ENCODE measurements around the gene TIGD3.
A peak's percentile ranks its signal among the peaks of the same experiment; 100 is the strongest.

TIGD3 gene

DNA sequence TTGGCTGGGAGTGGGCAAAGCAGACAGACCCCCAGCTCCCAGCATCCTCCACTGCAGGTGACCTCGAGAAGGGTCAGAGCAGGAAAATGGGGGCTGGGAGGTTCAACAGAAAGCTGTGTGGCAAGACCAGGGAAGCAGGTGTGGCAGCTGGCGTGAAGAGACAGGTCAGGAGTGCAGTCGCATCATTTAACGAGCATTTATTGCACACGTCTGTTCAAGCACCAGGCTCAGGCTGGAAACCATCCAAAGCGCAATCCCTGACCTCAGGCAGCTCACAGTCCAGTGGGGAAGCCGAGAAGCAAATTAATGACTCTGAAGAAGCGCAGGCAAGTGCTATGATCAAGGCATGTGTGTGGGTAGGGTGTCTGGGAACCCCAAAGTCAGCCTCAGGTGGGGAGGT lies 20.5 kb downstream of the TIGD3 start:
- DNase-seq: no peak

DNA sequence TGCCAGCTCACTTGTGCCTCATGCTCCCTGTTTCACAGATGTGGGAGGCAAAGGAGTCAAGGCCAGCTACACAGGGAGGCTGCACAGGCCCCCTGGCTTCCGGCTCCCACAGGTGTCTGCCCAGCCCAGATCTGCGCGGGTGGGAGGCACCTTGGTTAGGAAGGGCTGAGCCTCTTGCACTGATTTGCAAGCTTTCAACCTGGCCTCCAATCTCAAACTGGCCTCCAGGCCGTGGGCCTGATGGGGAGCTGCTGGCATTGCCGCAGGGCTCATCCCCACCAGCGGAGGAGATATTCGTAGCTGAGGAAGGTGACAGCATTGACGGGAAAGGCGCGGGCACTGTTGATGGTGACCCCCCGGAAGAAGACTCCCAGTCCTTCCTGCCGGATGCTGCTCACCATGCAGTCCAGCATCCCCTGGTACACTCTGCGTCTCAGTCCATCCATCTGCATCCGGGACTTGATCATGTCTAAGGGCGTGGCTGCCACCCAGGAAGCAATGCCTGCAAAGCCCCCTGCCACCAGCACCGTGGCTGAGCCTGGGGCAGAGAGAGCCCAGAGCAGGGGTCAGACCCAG lies 21.7 kb downstream of the TIGD3 start:
- DNase-seq: no peak

DNA sequence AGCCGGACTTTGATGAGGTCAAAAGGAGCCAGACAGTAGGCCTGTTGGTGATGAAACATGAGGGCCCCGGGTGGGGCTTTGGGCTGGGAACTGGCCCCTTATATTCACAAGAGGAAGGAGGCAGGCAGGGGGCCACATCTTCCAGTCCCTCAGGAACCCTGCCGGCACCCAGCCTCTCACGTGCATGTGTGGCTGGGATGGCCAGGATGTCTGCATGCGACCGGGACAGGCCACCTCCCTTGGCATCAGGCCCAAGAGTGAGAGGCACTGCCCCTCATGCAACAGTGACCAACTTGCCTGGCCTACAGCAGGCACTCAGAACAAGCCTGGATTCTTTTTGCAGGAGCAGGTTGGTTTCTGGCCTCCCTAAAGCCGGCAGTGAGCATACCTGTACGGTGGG lies 22.5 kb downstream of the TIGD3 start:
- no peak for DNase-seq

DNA sequence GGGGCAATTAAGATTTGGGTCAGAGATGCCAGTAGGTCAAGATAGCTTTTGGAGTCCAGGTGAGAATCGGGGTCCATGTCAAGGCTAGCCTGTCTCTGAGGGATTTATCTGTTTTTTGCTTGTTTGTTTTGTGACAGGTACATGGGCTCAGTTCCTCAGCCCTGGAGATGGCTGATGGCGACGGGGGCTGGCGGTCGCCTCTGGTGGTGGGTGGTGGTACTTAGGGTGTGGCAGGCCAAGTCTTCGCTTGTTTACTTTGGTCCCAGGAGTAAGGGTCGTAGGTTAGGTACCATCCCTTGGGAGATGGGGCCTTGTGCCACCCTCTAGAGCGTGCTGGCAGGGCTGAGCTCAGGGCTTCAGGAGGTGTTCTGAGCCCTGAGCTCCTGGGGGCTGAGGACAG lies 23.2 kb downstream of the TIGD3 start:
- DNase-seq: no peak

DNA sequence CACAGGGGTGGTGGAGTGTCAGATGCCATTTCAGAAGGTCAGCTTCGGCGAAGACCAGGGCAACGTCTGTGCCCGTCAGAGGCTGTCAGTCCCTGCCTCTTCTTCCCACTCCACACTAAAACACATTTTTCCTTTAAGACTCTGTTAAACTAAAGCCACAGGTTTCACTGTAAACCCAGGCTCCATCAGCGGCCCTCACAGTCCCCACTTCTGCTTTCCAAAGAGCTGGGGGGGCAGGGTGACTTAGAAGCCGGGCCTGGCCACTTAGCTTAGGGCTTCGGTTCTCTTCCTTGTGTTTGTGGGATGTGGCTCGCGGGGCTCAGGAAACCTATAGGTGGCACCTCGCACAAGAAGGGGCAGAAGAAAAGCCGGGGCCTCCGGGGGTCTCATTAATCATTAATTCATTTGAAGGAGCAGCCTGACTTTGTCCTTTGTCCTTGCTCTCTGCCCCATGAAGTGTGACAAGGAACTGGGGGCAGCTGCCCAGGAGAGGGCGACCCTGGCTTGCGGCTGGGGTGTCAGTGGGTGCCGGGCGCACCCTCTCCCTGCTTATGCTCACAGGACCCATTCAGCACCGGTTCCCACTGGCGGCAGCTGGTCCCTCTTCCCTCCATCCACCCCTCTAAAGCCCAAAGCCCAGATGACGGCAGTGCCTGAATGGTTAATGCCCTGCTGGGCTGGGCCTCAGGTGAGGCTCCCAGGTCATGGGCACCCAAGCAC lies 23.8 kb downstream of the TIGD3 start:
- DNase-seq: no peak

DNA sequence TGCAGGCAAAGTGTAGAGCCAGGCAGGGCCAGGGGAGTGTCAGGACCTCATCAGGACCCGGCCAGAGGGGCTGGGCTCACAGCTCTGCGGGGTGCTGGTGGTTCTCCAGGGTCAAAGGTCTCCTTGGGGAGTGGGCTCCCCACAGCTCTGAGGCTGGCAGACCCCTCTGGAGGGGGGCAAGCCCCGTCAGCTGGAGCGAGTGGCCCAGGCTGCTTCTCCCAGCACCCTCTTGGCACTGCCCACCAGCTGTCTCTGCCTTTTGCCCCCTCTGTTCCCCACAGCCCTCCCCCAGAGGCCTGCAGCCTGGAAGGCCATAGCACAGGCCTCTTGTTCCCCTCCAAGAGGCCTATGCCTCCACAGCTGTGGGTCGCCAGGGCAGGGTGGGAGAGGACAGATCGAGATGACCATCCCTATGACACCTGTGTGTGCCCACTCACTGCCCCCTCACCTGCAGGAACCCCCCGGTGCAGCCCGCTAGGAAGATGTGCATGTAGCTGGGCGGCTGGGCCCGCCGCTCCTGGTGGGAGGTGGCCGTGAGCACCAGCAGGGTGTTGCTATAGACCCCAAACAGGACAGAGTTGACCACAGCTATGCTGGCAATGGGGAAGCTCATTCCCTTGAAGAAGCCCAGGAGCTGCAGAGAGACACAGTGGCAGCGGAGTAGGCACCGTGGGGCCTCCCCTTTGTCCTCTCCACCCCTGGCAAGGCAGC lies 24.5 kb downstream of the TIGD3 start:
- no peak for DNase-seq

DNA sequence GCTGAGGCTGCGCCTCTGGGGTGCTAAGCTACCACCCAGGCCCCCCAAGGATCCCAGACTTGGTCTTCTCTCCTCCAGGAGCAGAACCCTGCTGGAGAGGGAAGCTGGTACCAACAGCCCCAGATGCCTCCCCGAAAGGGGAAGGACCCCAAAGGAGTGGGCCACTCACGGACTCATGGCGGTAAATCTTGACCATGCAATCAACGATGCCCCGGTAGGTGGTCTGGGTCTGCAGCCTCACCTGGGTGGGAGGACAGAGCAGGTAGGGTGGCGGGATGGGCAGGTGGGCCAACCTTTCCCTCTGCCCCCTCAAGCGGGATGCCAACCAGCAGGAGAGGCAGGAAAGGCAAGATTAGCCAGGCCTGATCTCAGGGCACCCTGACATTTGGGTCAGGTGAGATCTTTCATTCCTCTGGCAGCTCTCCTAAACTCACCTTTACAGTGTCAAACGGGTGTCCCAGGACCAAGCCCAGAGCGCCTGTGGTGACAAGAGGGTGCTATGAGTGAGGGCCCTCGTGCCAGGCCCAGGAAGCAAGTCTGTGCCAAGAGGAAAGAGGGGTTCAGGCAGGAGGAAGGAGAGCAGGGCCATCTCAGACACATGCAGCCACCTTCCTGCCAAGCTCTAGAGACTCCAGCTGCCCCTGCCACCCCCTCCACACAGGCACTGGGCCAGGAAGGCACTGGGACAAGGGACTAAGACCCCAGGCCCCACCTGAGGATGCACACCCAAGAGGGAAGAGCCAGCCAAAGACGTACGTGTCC lies 25.3 kb downstream of the TIGD3 start:
- no peak for DNase-seq

DNA sequence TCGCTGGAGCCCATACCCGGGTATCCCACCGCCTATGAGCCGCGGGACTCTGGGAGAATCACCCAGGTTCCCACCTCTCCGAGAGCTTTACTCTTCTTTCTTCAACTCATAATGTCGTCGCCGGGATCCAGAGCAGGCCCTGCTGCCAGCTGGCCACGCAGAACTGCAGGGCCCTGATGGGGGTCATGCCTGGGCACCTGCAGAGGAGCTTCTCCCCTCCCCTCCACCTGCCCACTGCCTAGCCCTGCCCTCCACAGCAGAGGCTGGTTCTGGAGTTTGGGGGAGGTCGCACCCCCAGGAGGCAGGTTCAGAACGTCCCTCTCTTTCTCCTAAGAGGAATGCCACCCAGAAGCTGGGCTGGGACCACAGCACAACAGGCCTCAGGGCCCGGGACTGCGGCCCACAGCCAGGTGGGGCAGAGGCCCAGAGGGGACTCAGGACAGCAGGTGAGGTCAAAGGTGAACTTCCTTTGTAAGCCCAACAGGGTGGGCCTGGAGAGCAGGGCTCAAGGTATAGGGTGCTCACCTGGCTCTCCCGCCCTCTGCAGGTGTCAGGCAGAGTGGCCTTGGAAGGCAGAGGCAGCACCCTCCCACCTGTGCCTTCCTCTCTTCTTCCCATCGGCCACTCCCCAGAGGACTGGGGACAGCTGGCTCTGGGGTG lies 26.0 kb downstream of the TIGD3 start:
- DNase-seq: no peak

DNA sequence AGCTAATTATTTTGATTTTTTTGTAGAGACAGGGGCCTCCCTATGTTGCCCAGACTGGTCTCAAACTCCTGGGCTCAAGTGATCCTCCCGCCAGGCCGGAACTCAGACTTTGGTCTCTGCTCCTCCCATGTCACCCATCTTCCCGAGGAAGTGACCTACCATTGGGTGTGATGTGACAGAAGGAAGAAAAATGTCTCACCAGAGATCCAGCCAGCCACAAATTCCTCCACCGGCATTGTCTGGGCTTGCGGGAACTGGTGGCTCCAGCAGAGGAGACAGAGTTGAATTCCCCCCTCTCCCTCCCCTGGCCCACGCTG lies 27.1 kb downstream of the TIGD3 start:
- DNase-seq: no peak

DNA sequence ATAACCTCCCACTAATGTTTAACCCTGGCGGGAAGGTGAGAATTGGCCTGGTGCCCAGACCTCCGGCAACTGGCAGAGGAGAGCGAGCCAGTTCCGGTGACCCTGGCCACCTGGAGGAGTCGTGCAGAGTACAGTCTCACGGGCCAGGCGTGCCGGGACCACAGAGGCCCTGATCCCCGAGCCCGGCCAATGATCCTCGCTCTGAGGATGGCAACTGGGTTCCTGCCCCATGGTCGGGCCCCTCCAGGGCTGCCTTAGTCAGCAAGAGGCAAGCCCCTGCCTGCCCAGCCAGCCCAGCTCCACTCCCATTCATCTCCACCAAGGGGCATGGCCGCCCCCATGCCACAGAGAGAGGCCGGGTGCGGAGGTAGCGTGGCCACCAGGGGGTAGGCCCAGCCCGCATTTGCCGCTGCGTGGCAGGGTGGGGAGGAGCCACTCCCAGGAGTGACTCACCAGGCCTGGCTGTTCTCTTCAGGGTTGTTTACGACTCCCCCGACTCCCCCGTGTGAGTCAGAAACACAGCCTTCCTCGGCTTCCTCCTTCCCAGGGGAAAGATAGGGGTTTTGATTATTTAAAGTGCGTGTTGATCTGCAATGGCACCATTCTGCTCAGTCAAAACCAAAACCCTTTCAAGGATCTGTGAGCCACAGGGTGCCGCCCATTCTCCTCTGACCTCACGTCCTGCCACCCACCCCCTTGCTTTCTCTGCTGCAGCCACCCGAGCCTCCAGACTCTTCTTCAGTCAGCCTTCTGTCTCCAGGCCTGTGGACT lies 27.7 kb downstream of the TIGD3 start, which contains the start of gene SLC25A45:
SLC25A45 (minus strand) TSS at position 614 of the 771 bp plus-strand sequence. CDS start 695 bp downstream, outside the sequence.
- DNase-seq: peak; percentile 84

DNA sequence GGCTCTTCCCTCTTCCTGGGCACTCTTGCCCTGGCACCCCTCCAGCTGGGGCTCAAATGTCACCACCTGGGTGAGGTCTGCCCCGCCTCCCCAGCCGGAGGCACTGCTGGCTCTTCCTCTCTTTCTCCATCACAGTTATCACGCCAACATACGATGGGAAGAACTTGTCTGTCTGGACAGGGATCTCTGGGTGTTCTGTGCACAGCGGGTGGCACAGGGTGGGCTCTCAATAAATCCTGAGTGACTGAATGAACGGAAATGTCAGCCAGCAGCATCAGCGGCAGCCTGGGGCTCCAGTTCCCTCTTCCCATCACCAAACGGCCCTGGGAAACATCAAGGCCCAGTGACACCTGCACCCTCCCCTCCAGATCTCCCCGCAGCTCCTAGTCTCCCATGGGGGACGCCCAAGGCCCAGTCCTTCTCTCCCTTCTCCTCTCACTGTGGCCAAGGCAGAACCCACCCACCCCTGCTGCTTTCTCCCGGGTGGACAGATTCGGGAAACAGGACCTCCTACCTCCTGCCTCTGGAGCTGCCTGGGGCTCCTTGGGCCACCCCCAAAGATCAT lies 28.3 kb downstream of the TIGD3 start:
- DNase-seq: no peak

DNA sequence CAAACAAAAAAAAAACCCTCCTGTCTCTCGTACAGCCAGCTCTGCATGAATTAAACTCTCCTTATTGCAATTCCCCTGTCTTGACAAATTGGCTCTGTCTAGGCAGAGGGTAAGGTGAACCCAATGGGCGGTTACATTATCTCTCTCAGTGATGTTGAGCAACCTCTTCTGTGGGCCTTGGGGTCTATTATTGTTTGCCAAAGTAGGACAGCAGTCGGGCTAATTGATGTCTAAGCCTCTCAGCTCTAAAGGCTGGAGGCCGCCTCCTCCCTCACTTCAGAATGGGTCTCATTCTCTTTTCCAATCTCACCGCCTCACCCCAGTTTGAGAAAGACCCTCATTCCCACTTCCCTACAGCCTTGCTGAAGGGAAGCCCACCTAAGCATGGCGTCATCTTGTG lies 29.2 kb downstream of the TIGD3 start:
- DNase-seq: no peak

DNA sequence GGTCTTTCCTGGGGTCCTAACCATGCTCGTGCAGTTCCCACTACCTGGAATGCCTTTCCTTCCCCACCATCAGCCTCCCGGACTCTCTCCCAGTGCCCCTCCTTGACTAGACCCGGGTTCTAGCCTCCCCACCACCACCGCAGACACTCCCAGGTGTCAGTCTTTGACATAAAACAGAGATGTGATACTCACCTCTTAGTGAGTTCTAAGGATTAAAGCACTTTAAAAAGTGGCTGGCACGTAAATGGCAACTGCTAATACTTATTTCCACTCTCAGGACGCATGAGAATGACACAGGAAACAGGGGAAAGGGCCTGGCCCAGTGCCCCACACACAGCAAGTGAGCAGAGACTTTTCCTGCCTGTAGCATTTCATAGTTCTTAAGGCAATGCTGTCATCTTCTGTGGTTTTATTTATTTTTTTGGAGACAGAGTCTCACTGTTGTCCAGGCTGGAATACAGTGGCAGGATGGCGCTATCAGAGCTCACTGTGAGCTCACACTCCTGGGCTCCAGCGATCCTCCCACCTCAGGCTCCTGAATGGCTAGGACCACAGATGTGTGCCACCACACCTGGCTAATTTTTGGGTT lies 29.8 kb downstream of the TIGD3 start:
- DNase-seq: no peak

DNA sequence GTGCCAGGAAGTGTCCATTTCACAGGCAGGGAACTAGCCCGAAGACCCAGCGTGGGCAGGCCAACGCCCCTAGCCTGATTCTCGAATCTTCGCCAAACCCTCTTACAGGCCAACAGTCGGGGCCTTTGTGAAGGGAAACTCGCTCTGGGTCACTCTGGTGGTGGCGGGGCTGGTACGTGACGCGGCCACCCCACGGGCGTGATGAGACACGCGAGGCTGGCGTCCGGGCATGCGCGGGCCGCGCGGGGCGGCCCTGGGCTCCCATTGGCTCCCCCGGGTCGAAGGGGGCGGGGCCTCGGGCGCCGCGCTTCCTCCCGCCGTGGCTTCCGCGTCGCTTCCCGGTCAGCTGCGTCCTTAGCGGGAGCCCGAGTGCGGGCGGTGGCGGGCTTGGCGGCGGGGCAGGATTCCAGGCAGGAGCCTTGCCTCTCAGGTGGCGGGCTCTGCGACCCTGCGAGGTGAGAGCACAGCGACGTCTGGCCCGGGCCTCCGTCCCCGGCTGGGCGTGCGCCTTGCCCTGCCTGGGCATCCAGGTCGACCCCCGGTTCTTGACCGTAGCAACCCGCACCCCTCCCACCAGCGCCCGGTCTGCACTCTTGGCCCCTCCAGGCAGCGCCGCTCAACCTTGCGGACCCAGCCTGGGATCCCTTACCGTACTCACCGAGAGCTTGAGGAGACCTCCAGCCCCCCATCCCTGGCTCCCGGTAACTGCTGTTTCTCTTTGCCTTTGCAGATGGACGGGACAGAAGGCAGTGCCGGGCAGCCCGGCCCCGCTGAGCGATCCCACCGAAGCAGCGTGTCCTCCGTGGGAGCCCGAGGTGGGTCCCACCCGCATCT lies 32.0 kb downstream of the TIGD3 start, which contains the start of gene FRMD8:
FRMD8 (plus strand) TSS at position 331 of the 834 bp plus-strand sequence; CDS start at position 731, 400 bp downstream.
- DNase-seq: peak; percentile 36

DNA sequence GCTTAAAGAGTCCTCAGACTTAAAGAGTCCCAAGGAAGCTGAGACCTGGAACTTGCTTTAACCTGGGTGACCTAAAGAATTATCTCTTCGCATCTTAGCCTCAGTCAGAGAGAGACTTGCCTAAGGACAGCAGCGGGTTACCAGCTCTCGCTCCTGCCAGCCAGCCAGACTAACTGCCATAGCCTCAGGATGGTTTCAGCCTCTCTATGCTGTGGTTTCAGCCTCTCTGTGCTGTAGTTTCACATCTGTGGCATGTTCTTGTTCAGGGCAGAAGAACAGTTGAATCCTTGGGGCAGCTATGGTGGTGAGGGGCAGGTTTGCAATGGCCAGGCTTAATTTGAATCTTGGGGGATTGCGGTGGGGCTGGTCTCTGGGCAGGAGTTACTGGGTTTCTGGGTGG lies 34.2 kb downstream of the TIGD3 start:
- no peak for DNase-seq

DNA sequence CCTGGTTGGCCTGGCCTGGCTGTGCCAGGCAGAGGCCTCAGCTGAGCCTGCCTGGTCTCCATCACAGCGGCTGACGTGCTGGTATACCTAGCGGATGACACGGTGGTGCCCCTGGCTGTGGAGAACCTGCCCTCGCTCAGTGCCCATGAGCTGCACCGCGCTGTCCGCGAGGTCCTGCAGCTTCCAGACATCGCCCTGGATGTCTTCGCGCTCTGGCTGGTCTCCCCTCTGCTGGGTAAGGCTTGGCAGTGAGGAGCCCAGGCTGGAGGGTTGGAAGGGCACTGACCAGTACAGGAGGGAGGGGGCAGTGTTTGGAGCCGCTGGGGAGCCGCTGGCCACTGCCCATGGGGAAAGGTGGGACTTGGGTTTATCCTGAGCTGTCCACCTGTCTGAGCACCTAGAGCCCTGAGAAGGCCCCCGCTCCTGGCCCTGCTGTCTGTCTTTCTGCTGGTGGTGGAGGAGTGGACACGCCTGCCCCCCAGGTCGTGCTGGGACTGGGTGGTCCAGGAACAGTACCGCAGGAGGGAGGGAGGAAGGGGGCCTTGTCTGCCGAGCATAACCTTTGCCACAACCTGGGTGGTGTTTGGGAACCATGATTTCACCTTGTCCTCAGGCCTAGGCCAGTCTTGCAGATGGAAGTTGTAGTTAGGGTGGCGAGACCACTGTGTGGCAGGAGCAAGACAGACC lies 34.9 kb downstream of the TIGD3 start:
- DNase-seq: no peak

DNA sequence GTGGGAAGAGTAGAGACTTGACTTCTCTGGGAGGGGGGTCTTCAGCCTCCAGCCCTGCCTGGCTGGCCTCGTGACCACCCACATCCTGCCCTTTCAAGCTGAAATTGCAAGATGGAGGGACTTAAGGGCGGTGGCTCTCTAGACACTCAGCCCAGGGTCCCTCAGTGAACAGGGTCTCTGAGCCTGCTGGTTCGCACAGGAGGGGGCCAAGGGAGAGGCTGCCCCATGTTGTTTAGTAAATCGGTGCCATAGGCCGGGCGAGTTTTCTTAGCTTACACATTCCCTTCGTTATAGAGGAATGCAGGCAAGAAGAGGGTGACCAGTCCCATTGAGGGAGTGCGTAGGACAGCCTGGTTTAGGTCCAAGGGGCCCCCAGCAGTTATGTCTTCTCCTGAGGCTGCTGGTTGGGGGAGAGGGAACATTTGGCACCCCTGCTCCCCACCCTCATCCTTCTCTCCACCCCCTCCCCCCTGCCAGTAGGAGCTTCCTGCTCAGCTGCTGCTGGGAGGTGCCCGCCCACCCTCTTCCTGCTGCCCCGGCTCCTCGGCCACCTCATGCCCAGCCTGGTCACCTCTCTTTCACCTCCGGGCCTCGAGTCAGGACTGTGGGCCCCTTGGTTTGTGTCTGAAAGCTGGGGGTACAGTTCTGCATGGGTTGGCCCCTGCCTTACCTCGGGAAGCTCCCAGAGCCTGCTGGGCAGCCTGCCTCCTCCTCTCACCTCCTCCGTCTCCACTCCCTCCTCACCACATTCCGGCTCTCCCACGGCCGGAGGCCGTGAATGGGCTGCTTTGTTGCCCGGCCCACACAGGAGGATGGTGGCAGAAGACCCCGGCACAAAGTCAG lies 35.8 kb downstream of the TIGD3 start:
- no peak for DNase-seq

DNA sequence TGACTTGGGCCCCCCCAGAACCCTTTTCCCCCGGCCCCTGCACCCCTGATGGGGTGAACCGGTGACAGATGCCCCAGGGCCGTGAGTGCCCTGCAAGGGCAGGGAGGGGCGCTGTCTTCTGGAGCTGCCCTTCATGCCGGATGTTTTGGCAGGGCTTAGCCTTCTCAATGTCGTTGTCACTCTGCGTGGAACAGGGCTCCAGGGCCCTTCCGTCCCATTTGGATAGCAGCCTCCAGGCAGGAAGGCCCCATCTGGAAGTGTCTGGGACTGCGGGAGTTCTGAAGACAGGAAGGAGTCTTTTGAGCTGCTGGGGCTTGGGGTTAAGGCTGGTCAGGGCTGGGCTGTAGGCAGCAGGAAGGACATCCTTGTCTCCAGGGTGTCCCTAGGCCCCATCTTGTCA lies 36.4 kb downstream of the TIGD3 start:
- no peak for DNase-seq
